Stimulated activated naive CD8-positive, alpha-beta T cell treated with anti-CD3 and anti-CD28 coated beads, Interleukin-15, Interleukin-2, amounts not matched to agents 100 U/mL and 50 U/mL, for 24 hours (primary cell): ENCODE measurements around the gene C1QTNF12.
A peak's percentile ranks its signal among the peaks of the same experiment; 100 is the strongest.
"Not testable (repeated sequence)": the region's sequence is repeated elsewhere in the genome, so short reads cannot be mapped to it uniquely, and the experiment has no call there.

Experiments used
- ATAC-seq: fragments of 150-1000 bp; cut with Tn5 transposase; one replicate; pipeline ENCODE4 v1.10.0; 2021
- DNase-seq: peaks from one replicate; pipeline ENCODE4 v3.0.0; 2021

The C1QTNF12 gene

GRCh38 chr1:1199961-1200875 lies 46.3 kb downstream of the C1QTNF12 start:
- ATAC-seq (no peak), DNase-seq (no peak)

GRCh38 chr1:1199141-1199960 lies 47.2 kb downstream of the C1QTNF12 start:
- no peak for ATAC-seq

GRCh38 chr1:1198423-1199140 lies 47.9 kb downstream of the C1QTNF12 start:
- ATAC-seq: no peak
- DNase-seq: no peak

More at GRCh38 chr1:1199141-1199960, 47.2 kb downstream of the C1QTNF12 start:
- no peak for DNase-seq

GRCh38 chr1:1197551-1198422 lies 48.7 kb downstream of the C1QTNF12 start:
- DNase-seq (peak; percentile 2), ATAC-seq (no peak)

- ATAC-seq (no peak), DNase-seq (no peak)
Observed at GRCh38 chr1:1197188-1197500, 49.4 kb downstream of the C1QTNF12 start.

- ATAC-seq (no peak), DNase-seq (peak; percentile 4)
Observed at GRCh38 chr1:1196431-1197187, 49.9 kb downstream of the C1QTNF12 start.

- not testable (repeated sequence) for ATAC-seq, DNase-seq
Observed at GRCh38 chr1:1195726-1196125, 50.8 kb downstream of the C1QTNF12 start.

- no peak for DNase-seq
- ATAC-seq: no peak
Observed at GRCh38 chr1:1194723-1195122, 51.8 kb downstream of the C1QTNF12 start.
